ENCODE measurements around the gene TSPEAR.

- TF ChIP-seq POLR2A (IDR thresholded peaks at IDR 0.05; ENCODE audit: low read depth, low read length) (no peak), TAF1 (IDR thresholded peaks at IDR 0.05; ENCODE audit: low read depth, low read length) (no peak), SPI1 (IDR thresholded peaks at IDR 0.05; ENCODE audit: low read depth, low read length) (no peak), POLR2AphosphoS5 (IDR thresholded peaks at IDR 0.05; ENCODE audit: low read depth, low read length) (no peak), POU2F2 (IDR thresholded peaks at IDR 0.05; ENCODE audit: low read depth, low read length) (no peak), PAX5 (IDR thresholded peaks at IDR 0.05; ENCODE audit: insufficient read depth, low read length, severe bottlenecking) (no peak)
These were observed 18.6 kb upstream of the TSPEAR start for GRCh38 chr21:44730028-44730395.
